HUES6 (cell line): ENCODE measurements around the gene ZNF213.

Source experiments
- H3K27ac ChIP-seq: 2 replicates; pipeline ENCODE4 v1.7.0; 2013; ENCODE audit warnings: low read depth, mild to moderate bottlenecking, low read length, inconsistent platforms
- H3K27me3 ChIP-seq: 2 replicates; pipeline ENCODE4 v1.6.1; 2013; ENCODE audit warnings: low read length; ENCODE audit not compliant: control insufficient read depth, insufficient read depth
- H3K36me3 ChIP-seq: 2 replicates; pipeline ENCODE4 v1.6.1; 2013; ENCODE audit warnings: low read length; ENCODE audit not compliant: control insufficient read depth, insufficient read depth
- H3K4me1 ChIP-seq: 2 replicates; pipeline ENCODE4 v1.6.1; 2013; ENCODE audit warnings: low read length; ENCODE audit not compliant: control insufficient read depth, insufficient read depth
- H3K4me3 ChIP-seq: 2 replicates; pipeline ENCODE4 v1.5.1; 2013; ENCODE audit warnings: low read depth, low read length
- H3K9ac ChIP-seq: one replicate; pipeline ENCODE4 v1.6.1; 2013; ENCODE audit warnings: mild to moderate bottlenecking, low read length
- H3K9me3 ChIP-seq: 2 replicates; pipeline ENCODE4 v1.6.1; 2013; ENCODE audit warnings: low read depth, low read length; ENCODE audit not compliant: control insufficient read depth, insufficient read depth

Gene ZNF213

DNA sequence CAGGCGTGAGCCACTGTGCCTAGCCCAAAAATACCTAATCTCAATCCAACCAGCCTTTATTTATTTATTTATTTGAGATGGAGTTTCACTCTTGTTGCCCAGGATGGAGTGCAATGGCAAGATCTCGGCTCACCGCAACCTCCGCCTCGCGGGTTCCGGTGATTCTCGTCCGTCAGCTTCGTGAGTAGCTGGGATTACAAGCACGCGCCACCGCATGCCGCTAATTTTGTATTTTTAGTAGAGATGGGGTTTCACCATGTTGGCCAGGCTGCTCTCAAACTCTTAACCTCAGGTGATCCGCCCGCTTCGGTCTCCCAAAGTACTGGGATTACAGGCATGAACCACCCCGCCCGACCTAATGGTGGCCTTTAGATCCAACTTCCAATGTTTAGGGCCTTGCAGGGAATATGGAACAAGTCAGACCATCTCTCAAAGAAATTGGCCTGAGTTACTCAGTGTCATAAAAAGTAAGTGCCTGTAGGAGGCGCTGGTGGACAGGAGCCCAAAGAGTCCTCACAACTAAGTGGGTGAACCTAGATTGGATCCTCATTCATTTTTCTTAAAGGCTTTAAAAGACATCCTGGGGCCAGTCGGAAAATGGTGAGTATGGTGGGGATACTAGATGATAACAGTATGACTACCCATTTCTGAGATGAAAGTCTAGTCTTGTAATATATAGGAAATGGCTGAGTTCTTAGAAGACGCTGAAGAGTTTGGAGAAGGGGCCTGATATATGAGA lies 40.4 kb upstream of the ZNF213 start:
- H3K27ac ChIP-seq: no peak overlapping the region
- no peak overlapping the region for H3K4me3 ChIP-seq
- peaks cover 25% of the 10 kb centered on the region for H3K4me1 ChIP-seq
- H3K36me3 ChIP-seq: peaks cover 41% of the 10 kb centered on the region
- no peaks in the 10 kb centered on the region for H3K9me3 ChIP-seq
- no peaks in the 10 kb centered on the region for H3K27me3 ChIP-seq
- H3K9ac ChIP-seq: no peak overlapping the region

DNA sequence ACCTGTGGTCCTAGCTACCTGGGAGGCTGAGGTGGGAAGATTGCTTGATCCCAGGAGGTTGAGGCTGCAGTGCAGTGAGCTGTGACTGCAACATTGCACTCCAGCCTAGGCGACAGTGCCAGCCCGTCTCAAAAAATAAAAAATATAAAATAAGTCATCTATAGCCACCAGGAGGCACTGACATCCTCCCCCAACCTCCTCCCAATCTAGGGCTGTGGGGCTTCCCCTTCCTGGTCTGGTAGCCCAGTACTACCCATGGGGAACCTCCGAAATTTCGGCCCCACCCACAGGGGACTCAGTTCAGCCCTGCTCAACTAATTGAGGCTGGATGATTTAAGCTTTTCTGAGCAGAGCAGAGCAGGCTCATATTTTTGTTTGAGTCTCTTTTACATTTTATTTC lies 39.0 kb upstream of the ZNF213 start:
- peaks cover 27% of the 10 kb centered on the region for H3K36me3 ChIP-seq
- H3K9me3 ChIP-seq: no peaks in the 10 kb centered on the region

GRCh38 chr16:3096362-3096761 lies 38.5 kb upstream of the ZNF213 start:
- Histone ChIP-seq H3K9me3 (no peaks in the 10 kb centered on the region), H3K9ac (peak overlapping the region; percentile 17), H3K4me3 (0 out of 2 replicates have a peak overlapping the region, but pooled peaks have one; percentile 18), H3K27ac (no peak overlapping the region), H3K36me3 (peaks cover 22% of the 10 kb centered on the region), H3K27me3 (no peaks in the 10 kb centered on the region), H3K4me1 (peaks cover 37% of the 10 kb centered on the region)

More for the DNA sequence above, 39.0 kb upstream of the ZNF213 start:
- Histone ChIP-seq H3K9ac (peak overlapping the region; percentile 17), H3K27me3 (no peaks in the 10 kb centered on the region), H3K27ac (no peak overlapping the region), H3K4me3 (no peak overlapping the region), H3K4me1 (peaks cover 33% of the 10 kb centered on the region)

- Histone ChIP-seq H3K4me3 (peak overlapping the region; percentile 80), H3K9ac (peak overlapping the region; percentile 95)
Measured at GRCh38 chr16:3097266-3097665, 37.6 kb upstream of the ZNF213 start.

DNA sequence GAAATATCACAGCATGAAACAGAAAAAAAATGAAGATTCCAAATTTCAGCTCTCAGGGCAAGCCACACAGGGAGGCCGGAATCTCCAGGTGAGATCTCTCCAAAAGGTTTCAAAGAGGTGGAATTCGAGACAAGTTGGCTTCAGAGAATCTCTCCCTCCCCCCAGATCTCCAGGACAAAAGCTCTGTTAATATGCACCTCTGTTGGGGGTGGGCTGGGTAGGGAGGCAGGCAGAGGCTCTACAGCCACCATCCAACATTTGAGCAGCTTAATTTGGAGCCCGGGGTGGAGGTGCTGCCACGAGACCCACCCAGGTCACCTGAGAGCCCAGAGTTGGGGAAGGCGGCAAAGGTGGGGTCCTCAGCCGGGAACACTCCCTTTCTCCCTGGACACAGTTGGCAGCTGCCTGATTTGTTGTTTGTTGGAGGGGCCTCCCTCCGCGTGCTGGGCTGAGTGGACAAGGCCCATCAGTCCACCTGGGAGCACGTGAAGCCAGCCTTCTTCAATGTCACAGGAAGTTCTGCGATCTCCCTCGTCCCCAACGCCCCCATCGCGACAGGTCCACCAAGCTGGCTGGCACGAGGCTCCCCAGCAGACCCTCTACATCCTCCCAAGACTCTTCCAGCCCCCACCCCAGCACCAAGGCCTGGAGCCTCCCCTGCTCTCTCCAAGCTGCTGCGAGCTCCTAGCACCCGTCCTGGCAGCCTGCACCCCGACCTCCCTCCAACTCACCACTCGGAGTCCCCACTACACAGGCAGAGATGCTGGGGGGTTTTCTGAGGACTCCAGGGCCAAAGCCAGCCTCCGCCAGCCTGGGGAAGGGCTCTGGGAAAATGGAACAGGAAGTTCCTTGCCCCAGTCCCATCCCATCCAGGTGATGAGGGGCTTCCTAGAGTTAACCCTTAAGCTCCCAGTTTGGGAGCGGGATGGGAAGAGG lies 36.1 kb upstream of the ZNF213 start, which contains the start of gene ZSCAN10:
ZSCAN10 (minus strand) TSS at position 836 of the 936 bp plus-strand sequence. CDS start 6,357 bp downstream, outside the sequence.
- peak within 1 kb of the TSS; percentile 93 for H3K27ac ChIP-seq
- no peaks in the 10 kb centered on the region for H3K9me3 ChIP-seq
- H3K36me3 ChIP-seq: peaks cover 5% of the 10 kb centered on the region
- H3K27me3 ChIP-seq: no peaks in the 10 kb centered on the region
- peak within 1 kb of the TSS; percentile 80 for H3K4me3 ChIP-seq
- peaks cover 45% of the 10 kb centered on the region for H3K4me1 ChIP-seq
- H3K9ac ChIP-seq: peak within 1 kb of the TSS; percentile 95

More at GRCh38 chr16:3097266-3097665, 37.6 kb upstream of the ZNF213 start:
- Histone ChIP-seq H3K36me3 (peaks cover 13% of the 10 kb centered on the region), H3K9me3 (no peaks in the 10 kb centered on the region), H3K27ac (peak overlapping the region; percentile 93), H3K27me3 (no peaks in the 10 kb centered on the region), H3K4me1 (peaks cover 38% of the 10 kb centered on the region)

- H3K4me1 ChIP-seq: peaks cover 45% of the 10 kb centered on the region
- H3K9ac ChIP-seq: peak overlapping the region; percentile 95
- H3K9me3 ChIP-seq: no peaks in the 10 kb centered on the region
- peak overlapping the region; percentile 80 for H3K4me3 ChIP-seq
- H3K36me3 ChIP-seq: peaks cover 5% of the 10 kb centered on the region
- peak overlapping the region; percentile 93 for H3K27ac ChIP-seq
- no peaks in the 10 kb centered on the region for H3K27me3 ChIP-seq
Measured at GRCh38 chr16:3099395-3099731, 35.5 kb upstream of the ZNF213 start.

DNA sequence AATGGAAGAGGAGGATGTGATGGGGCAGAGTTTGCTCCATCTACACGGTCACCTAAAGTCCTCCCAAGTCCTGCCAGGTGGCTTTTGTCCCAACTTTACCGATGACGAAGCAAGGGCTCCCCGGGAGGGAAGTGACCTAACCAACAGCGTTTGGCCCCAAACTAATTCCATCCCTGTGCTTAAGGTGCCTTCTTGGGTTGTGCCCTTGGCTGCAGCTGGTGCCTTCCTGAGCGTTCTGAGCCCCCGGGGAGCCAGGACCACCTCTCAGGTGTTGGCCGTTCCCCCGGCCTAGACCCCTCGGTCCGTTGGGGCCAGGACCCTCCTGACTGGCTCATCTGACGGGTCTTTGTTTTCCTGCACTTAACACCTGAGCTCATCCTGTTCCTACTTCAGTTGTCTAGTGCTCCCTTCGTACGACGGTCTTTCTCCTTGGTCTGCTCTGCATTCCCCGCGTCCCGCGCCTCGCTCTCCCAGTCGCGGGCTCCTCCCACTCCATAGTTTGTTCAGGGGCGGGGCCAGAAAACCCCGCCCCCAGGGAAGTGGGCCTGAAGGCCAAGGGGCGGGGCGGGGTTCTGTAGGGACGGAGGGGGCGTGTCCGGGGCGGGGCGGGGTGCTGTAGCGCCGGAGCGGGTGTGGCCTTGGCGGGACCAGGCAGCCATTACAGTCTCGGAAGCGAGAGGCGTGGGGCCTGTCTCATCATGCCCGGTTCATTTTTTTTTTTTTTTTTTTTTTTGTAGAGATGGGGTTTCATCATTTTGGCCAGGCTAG lies 34.9 kb upstream of the ZNF213 start:
- peak overlapping the region; percentile 95 for H3K9ac ChIP-seq
- H3K36me3 ChIP-seq: peaks cover 5% of the 10 kb centered on the region
- peak overlapping the region; percentile 80 for H3K4me3 ChIP-seq
- H3K9me3 ChIP-seq: no peaks in the 10 kb centered on the region
- peaks cover 45% of the 10 kb centered on the region for H3K4me1 ChIP-seq
- no peaks in the 10 kb centered on the region for H3K27me3 ChIP-seq
- H3K27ac ChIP-seq: peak overlapping the region; percentile 93

GRCh38 chr16:3101018-3101840 lies 33.6 kb upstream of the ZNF213 start:
- Histone ChIP-seq H3K4me3 (0 out of 2 replicates have a peak overlapping the region, but pooled peaks have one; percentile 4), H3K4me1 (peaks cover 42% of the 10 kb centered on the region), H3K9me3 (no peaks in the 10 kb centered on the region), H3K36me3 (peaks cover 4% of the 10 kb centered on the region), H3K27me3 (no peaks in the 10 kb centered on the region), H3K27ac (peak overlapping the region; percentile 54; the same call in 1 of the 2 replicates), H3K9ac (peak overlapping the region; percentile 12)

DNA sequence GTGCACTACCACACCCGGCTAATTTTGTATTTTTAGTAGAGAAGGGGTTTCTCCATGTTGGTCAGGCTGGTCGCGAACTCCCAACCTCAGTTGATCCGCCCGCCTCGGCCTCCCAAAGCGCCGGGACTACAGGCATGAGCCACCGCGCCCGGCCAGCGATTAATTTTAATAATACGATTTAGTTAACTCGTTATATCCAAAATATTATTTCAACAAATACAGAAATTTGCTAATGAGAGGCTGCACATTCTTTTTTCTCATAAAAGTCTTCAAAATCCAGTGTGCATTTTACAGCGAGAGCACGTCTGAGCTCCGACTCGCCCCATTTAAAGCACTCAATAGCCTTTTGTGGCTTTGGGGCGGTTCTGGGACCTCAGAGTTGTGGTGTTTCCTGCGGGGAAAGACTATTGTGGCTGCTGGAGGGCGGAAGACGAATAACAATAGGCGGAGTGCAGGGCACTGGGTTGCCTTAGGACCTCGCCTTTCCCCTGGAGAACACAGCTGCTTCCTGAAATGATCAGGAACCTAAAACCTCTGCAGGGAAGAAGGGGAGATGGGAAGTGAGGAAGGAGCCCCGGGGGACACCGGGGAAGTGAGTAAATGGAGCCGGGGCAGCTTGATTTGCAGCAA lies 32.9 kb upstream of the ZNF213 start:
- H3K27ac ChIP-seq: peak overlapping the region; percentile 78
- H3K9ac ChIP-seq: peak overlapping the region; percentile 63
- H3K36me3 ChIP-seq: no peaks in the 10 kb centered on the region
- H3K27me3 ChIP-seq: no peaks in the 10 kb centered on the region
- peaks cover 36% of the 10 kb centered on the region for H3K4me1 ChIP-seq
- no peaks in the 10 kb centered on the region for H3K9me3 ChIP-seq
- H3K4me3 ChIP-seq: peak overlapping the region; percentile 29
